HEK293 (cell line): Measurements from ENCODE around the gene SMC3.
A peak's percentile ranks its signal among the peaks of the same experiment; 100 is the strongest.

Experiments
- FEZF1 ChIP-seq: fragments of 450-650 bp; formaldehyde crosslinking; IDR thresholded peaks from 2 replicates; pipeline ENCODE4 v1.5.1; 2016; ENCODE audit warnings: missing biosample characterization, missing genetic modification characterization
- IKZF3 ChIP-seq: fragments of 450-650 bp; IDR thresholded peaks from 2 replicates; pipeline ENCODE4 v1.5.0; 2018; ENCODE audit warnings: missing biosample characterization, mild to moderate bottlenecking, missing genetic modification characterization, moderate library complexity
- KLF1 ChIP-seq: fragments of 450-650 bp; formaldehyde crosslinking; IDR thresholded peaks from 2 replicates; pipeline ENCODE4 v1.5.1; 2016; ENCODE audit warnings: missing biosample characterization, missing genetic modification characterization
- KLF16 ChIP-seq: fragments of 450-650 bp; formaldehyde crosslinking; IDR thresholded peaks from 2 replicates; pipeline ENCODE4 v1.5.1; 2017; ENCODE audit warnings: missing biosample characterization, missing genetic modification characterization
- OSR2 ChIP-seq: fragments of 450-650 bp; formaldehyde crosslinking; IDR thresholded peaks from 2 replicates; pipeline ENCODE4 v1.5.1; 2016; ENCODE audit warnings: missing biosample characterization, missing genetic modification characterization
- OVOL3 ChIP-seq: fragments of 450-650 bp; formaldehyde crosslinking; IDR thresholded peaks from 2 replicates; pipeline ENCODE4 v1.5.1; 2016; ENCODE audit warnings: missing biosample characterization, missing genetic modification characterization
- PRDM1 ChIP-seq: fragments of 450-650 bp; formaldehyde crosslinking; IDR thresholded peaks from 2 replicates; pipeline ENCODE4; 2016; ENCODE audit warnings: missing biosample characterization, missing genetic modification characterization
- TCF7L2 ChIP-seq: IDR thresholded peaks from 2 replicates; pipeline ENCODE4 v1.6.1; 2011; ENCODE audit warnings: low read depth, mild to moderate bottlenecking, inconsistent platforms, low read length, moderate library complexity, borderline replicate concordance
- WT1 ChIP-seq: fragments of 450-650 bp; formaldehyde crosslinking; IDR thresholded peaks from 2 replicates; pipeline ENCODE4 v1.5.1; 2016; ENCODE audit warnings: missing biosample characterization, missing genetic modification characterization
- YY1 ChIP-seq: fragments of 450-650 bp; formaldehyde crosslinking; IDR thresholded peaks from 2 replicates; pipeline ENCODE4 v1.5.1; 2018; ENCODE audit warnings: missing biosample characterization, missing genetic modification characterization
- ZBTB21 ChIP-seq: fragments of 450-650 bp; formaldehyde crosslinking; IDR thresholded peaks from 2 replicates; pipeline ENCODE4 v1.5.1; 2017; ENCODE audit warnings: missing biosample characterization, missing genetic modification characterization
- ZBTB48 ChIP-seq: fragments of 450-650 bp; formaldehyde crosslinking; IDR thresholded peaks from 2 replicates; pipeline ENCODE4 v1.5.1; 2016; ENCODE audit warnings: missing biosample characterization, missing genetic modification characterization
- ZIC2 ChIP-seq: fragments of 450-650 bp; formaldehyde crosslinking; IDR thresholded peaks from 2 replicates; pipeline ENCODE4 v1.5.1; 2016; ENCODE audit warnings: missing biosample characterization, missing genetic modification characterization
- ZNF239 ChIP-seq: fragments of 450-650 bp; formaldehyde crosslinking; IDR thresholded peaks from 2 replicates; pipeline ENCODE4 v1.5.1; 2016; ENCODE audit warnings: missing biosample characterization, missing genetic modification characterization
- ZNF302 ChIP-seq: fragments of 450-650 bp; formaldehyde crosslinking; IDR thresholded peaks from 2 replicates; pipeline ENCODE4 v1.5.1; 2016; ENCODE audit warnings: missing biosample characterization, missing genetic modification characterization, low read depth
- ZNF37A ChIP-seq: fragments of 450-650 bp; IDR thresholded peaks from 2 replicates; pipeline ENCODE4 v1.5.1; 2018; ENCODE audit warnings: missing biosample characterization, missing genetic modification characterization
- ZNF473 ChIP-seq: fragments of 450-650 bp; formaldehyde crosslinking; IDR thresholded peaks from 2 replicates; pipeline ENCODE4 v1.5.1; 2017; ENCODE audit warnings: missing biosample characterization, missing genetic modification characterization
- ZNF510 ChIP-seq: fragments of 450-650 bp; formaldehyde crosslinking; IDR thresholded peaks from 2 replicates; pipeline ENCODE4 v1.5.1; 2018; ENCODE audit warnings: mild to moderate bottlenecking, missing genetic modification characterization, missing biosample characterization; ENCODE audit not compliant: insufficient replicate concordance
- ZNF514 ChIP-seq: fragments of 450-650 bp; formaldehyde crosslinking; IDR thresholded peaks from 2 replicates; pipeline ENCODE4 v1.5.1; 2016; ENCODE audit warnings: missing biosample characterization, missing genetic modification characterization
- ZNF549 ChIP-seq: fragments of 450-650 bp; IDR thresholded peaks from 2 replicates; pipeline ENCODE4 v1.5.1; 2018; ENCODE audit warnings: missing biosample characterization, missing genetic modification characterization, mild to moderate bottlenecking, inconsistent platforms, moderate library complexity
- ZNF555 ChIP-seq: fragments of 450-650 bp; formaldehyde crosslinking; conservative IDR thresholded peaks from 2 replicates; pipeline ENCODE4 v1.5.1; 2017; ENCODE audit warnings: missing biosample characterization, mild to moderate bottlenecking, missing genetic modification characterization, inconsistent platforms
- ZNF610 ChIP-seq: fragments of 450-650 bp; formaldehyde crosslinking; IDR thresholded peaks from 2 replicates; pipeline ENCODE4 v1.5.1; 2016; ENCODE audit warnings: missing biosample characterization, missing genetic modification characterization, borderline replicate concordance
- ZNF701 ChIP-seq: fragments of 450-650 bp; formaldehyde crosslinking; IDR thresholded peaks from 2 replicates; pipeline ENCODE4 v1.5.1; 2016; ENCODE audit warnings: missing biosample characterization, missing genetic modification characterization
- ZNF785 ChIP-seq: fragments of 450-650 bp; formaldehyde crosslinking; IDR thresholded peaks from 2 replicates; pipeline ENCODE4 v1.5.1; 2016; ENCODE audit warnings: missing biosample characterization, missing genetic modification characterization
- ZNF792 ChIP-seq: fragments of 450-650 bp; formaldehyde crosslinking; IDR thresholded peaks from 2 replicates; pipeline ENCODE4 v1.5.1; 2016; ENCODE audit warnings: missing biosample characterization, missing genetic modification characterization
- TF ChIP-seq, protein P1 (sequence below): IDR thresholded peaks from 2 replicates; pipeline ENCODE4 v1.6.1; 2011; ENCODE audit warnings: mild to moderate bottlenecking, low read depth, low read length, borderline replicate concordance
- TF ChIP-seq, protein P2 (sequence below): fragments of 450-650 bp; formaldehyde crosslinking; IDR thresholded peaks from 2 replicates; pipeline ENCODE4 v1.5.0; 2017; ENCODE audit warnings: missing biosample characterization, missing genetic modification characterization, borderline replicate concordance
- TF ChIP-seq, protein P3 (sequence below): fragments of 450-650 bp; formaldehyde crosslinking; IDR thresholded peaks from 2 replicates; pipeline ENCODE4 v1.5.1; 2017; ENCODE audit warnings: missing biosample characterization, missing genetic modification characterization
- TF ChIP-seq, protein P4 (sequence below): fragments of 450-650 bp; formaldehyde crosslinking; IDR thresholded peaks from 2 replicates; pipeline ENCODE4 v1.5.1; 2017; ENCODE audit warnings: missing biosample characterization, missing genetic modification characterization
- TF ChIP-seq, protein P5 (sequence below): fragments of 450-650 bp; formaldehyde crosslinking; IDR thresholded peaks from 2 replicates; pipeline ENCODE4 v1.5.1; 2016; ENCODE audit warnings: missing biosample characterization, missing genetic modification characterization

Gene SMC3

DNA sequence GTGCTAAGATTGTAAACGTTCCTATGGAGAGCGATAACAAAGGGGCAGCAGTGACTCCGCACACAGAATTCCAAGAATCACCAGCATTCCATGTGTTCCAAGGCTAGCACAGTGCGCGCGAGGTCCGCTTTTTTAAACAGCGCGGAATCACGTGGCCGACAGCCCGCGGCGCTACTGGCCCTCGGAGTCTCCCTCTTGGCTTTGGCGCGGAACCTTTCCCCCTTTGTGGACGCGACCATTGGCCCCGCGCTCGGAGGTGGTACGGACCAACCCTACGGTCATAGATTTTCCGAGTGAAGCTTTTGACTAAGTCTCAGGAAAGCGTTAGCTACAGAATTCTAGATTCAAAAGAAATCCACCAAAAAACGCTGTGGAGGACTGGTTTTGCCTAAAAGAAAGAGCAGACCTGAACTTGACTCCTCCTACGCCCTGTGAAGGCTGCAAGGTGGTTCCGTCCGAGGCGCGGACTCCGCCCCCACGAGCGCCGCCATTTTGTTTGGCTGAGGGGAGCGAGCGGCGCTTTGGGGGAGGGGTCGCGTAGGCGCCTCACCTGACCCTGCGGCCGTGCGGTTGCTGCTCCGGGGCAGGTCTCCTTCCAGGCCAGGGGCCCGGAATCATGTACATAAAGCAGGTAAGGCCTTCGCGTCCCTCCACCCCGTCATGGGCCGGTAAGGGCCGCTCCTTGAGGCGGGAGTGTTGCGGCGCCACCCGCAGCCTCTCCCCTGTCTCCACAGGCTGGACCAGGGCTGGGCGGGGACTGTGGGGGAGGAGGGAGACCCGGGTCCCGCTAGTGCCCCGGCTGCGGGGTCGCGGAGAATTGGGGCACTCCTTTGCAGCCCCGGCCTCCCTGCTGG, at the start of gene SMC3 (continued):
- TF ChIP-seq FEZF1 (tag by site-specific recombination) (no peak), ZNF785 (tag by site-specific recombination) (no peak), ZNF549 (tag by site-specific recombination) (no peak), ZNF473 (tag by site-specific recombination) (no peak), WT1 (tag by site-specific recombination) (no peak; the same call in 1 of the 2 replicates), KLF16 (peak; percentile 32; the same call in 1 of the 2 replicates), ZBTB48 (tag by site-specific recombination) (no peak), OVOL3 (tag by site-specific recombination) (no peak), IKZF3 (tag by site-specific recombination) (peak; percentile 98), ZNF610 (tag by site-specific recombination) (peak; percentile 90; the same call in 1 of the 2 replicates), PRDM1 (no peak), ZNF239 (tag by site-specific recombination) (no peak), ZBTB21 (tag by site-specific recombination) (0 out of 2 replicates have a peak, but pooled peaks have one; percentile 40), ZNF37A (no peak), ZNF555 (tag by site-specific recombination) (no peak), ZNF510 (tag by site-specific recombination) (no peak), ZNF514 (tag by site-specific recombination) (no peak), YY1 (tag by site-specific recombination) (peak; percentile 90), ZNF302 (tag by site-specific recombination) (no peak), ZNF792 (tag by site-specific recombination) (no peak), ZIC2 (tag by site-specific recombination) (no peak; the same call in 1 of the 2 replicates), ZNF701 (tag by site-specific recombination) (no peak), KLF1 (tag by site-specific recombination) (peak; percentile 37), OSR2 (tag by site-specific recombination) (no peak; the same call in 1 of the 2 replicates), TCF7L2 (0 out of 2 replicates have a peak, but pooled peaks have one; percentile 35)
- TF ChIP-seq, protein P1, sequence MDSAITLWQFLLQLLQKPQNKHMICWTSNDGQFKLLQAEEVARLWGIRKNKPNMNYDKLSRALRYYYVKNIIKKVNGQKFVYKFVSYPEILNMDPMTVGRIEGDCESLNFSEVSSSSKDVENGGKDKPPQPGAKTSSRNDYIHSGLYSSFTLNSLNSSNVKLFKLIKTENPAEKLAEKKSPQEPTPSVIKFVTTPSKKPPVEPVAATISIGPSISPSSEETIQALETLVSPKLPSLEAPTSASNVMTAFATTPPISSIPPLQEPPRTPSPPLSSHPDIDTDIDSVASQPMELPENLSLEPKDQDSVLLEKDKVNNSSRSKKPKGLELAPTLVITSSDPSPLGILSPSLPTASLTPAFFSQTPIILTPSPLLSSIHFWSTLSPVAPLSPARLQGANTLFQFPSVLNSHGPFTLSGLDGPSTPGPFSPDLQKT: no peak
- TF ChIP-seq, protein P2, sequence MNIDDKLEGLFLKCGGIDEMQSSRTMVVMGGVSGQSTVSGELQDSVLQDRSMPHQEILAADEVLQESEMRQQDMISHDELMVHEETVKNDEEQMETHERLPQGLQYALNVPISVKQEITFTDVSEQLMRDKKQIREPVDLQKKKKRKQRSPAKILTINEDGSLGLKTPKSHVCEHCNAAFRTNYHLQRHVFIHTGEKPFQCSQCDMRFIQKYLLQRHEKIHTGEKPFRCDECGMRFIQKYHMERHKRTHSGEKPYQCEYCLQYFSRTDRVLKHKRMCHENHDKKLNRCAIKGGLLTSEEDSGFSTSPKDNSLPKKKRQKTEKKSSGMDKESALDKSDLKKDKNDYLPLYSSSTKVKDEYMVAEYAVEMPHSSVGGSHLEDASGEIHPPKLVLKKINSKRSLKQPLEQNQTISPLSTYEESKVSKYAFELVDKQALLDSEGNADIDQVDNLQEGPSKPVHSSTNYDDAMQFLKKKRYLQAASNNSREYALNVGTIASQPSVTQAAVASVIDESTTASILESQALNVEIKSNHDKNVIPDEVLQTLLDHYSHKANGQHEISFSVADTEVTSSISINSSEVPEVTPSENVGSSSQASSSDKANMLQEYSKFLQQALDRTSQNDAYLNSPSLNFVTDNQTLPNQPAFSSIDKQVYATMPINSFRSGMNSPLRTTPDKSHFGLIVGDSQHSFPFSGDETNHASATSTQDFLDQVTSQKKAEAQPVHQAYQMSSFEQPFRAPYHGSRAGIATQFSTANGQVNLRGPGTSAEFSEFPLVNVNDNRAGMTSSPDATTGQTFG (tag by site-specific recombination): no peak
- TF ChIP-seq, protein P3, sequence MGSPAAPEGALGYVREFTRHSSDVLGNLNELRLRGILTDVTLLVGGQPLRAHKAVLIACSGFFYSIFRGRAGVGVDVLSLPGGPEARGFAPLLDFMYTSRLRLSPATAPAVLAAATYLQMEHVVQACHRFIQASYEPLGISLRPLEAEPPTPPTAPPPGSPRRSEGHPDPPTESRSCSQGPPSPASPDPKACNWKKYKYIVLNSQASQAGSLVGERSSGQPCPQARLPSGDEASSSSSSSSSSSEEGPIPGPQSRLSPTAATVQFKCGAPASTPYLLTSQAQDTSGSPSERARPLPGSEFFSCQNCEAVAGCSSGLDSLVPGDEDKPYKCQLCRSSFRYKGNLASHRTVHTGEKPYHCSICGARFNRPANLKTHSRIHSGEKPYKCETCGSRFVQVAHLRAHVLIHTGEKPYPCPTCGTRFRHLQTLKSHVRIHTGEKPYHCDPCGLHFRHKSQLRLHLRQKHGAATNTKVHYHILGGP (tag by site-specific recombination): no peak
- TF ChIP-seq, protein P4, sequence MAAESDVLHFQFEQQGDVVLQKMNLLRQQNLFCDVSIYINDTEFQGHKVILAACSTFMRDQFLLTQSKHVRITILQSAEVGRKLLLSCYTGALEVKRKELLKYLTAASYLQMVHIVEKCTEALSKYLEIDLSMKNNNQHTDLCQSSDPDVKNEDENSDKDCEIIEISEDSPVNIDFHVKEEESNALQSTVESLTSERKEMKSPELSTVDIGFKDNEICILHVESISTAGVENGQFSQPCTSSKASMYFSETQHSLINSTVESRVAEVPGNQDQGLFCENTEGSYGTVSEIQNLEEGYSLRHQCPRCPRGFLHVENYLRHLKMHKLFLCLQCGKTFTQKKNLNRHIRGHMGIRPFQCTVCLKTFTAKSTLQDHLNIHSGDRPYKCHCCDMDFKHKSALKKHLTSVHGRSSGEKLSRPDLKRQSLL (tag by site-specific recombination): no peak
- TF ChIP-seq, protein P5, sequence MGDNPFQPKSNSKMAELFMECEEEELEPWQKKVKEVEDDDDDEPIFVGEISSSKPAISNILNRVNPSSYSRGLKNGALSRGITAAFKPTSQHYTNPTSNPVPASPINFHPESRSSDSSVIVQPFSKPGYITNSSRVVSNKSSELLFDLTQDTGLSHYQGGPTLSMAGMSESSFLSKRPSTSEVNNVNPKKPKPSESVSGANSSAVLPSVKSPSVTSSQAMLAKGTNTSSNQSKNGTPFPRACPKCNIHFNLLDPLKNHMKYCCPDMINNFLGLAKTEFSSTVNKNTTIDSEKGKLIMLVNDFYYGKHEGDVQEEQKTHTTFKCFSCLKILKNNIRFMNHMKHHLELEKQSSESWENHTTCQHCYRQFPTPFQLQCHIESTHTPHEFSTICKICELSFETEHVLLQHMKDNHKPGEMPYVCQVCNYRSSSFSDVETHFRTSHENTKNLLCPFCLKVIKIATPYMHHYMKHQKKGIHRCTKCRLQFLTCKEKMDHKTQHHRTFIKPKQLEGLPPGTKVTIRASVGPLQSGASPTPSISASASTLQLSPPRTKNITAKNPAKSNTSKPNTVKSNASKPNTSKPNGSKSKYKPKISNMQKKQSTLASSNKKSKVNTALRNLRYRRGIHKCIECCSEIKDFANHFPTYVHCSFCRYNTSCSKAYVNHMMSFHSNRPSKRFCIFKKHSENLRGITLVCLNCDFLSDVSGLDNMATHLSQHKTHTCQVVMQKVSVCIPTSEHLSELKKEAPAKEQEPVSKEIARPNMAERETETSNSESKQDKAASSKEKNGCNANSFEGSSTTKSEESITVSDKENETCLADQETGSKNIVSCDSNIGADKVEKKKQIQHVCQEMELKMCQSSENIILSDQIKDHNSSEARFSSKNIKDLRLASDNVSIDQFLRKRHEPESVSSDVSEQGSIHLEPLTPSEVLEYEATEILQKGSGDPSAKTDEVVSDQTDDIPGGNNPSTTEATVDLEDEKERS: no peak
